Cerebellar cortex (tissue), 1 donor: ENCODE data around the gene ZNRF1.

Experiments used
- DNase-seq: peaks from one replicate; pipeline ENCODE4 v3.0.0-alpha.2; 2015; ENCODE audit warnings: low spot score

ZNRF1 gene

GRCh38 chr16:75061669-75062068 is 62.8 kb downstream of the ZNRF1 start:
- no peak for DNase-seq

- DNase-seq, result no peak
These were observed 63.5 kb downstream of the ZNRF1 start for GRCh38 chr16:75062135-75062975.

GRCh38 chr16:75062976-75063346 is 64.1 kb downstream of the ZNRF1 start:
- no peak for DNase-seq

- no peak for DNase-seq
These were observed 64.8 kb downstream of the ZNRF1 start for GRCh38 chr16:75063549-75064088.

- no peak for DNase-seq
These were observed 65.8 kb downstream of the ZNRF1 start for GRCh38 chr16:75064403-75065148.

- DNase-seq, result no peak
These were observed 66.3 kb downstream of the ZNRF1 start for GRCh38 chr16:75065149-75065505.

- DNase-seq, result no peak
These were observed 66.8 kb downstream of the ZNRF1 start for GRCh38 chr16:75065521-75066149.

- DNase-seq, result no peak
These were observed 68.1 kb downstream of the ZNRF1 start for GRCh38 chr16:75066861-75067447.

- DNase-seq, result no peak
These were observed 69.5 kb downstream of the ZNRF1 start for GRCh38 chr16:75068085-75069031.

GRCh38 chr16:75070012-75070841 is 71.4 kb downstream of the ZNRF1 start:
- peak; percentile 94 for DNase-seq

GRCh38 chr16:75071621-75072020 is 72.8 kb downstream of the ZNRF1 start:
- no peak for DNase-seq

- no peak for DNase-seq
These were observed 73.6 kb downstream of the ZNRF1 start for GRCh38 chr16:75072239-75072947.

GRCh38 chr16:75073545-75074303 is 74.9 kb downstream of the ZNRF1 start:
- no peak for DNase-seq

- no peak for DNase-seq
These were observed 75.5 kb downstream of the ZNRF1 start for GRCh38 chr16:75074304-75074793.

GRCh38 chr16:75074920-75075687 is 76.3 kb downstream of the ZNRF1 start:
- peak; percentile 73 for DNase-seq

GRCh38 chr16:75075688-75076268 is 77.0 kb downstream of the ZNRF1 start:
- no peak for DNase-seq

- DNase-seq, result no peak
These were observed 80.1 kb downstream of the ZNRF1 start for GRCh38 chr16:75078886-75079285.
